ENCODE results near the gene TTLL11.

The TTLL11 gene

DNA sequence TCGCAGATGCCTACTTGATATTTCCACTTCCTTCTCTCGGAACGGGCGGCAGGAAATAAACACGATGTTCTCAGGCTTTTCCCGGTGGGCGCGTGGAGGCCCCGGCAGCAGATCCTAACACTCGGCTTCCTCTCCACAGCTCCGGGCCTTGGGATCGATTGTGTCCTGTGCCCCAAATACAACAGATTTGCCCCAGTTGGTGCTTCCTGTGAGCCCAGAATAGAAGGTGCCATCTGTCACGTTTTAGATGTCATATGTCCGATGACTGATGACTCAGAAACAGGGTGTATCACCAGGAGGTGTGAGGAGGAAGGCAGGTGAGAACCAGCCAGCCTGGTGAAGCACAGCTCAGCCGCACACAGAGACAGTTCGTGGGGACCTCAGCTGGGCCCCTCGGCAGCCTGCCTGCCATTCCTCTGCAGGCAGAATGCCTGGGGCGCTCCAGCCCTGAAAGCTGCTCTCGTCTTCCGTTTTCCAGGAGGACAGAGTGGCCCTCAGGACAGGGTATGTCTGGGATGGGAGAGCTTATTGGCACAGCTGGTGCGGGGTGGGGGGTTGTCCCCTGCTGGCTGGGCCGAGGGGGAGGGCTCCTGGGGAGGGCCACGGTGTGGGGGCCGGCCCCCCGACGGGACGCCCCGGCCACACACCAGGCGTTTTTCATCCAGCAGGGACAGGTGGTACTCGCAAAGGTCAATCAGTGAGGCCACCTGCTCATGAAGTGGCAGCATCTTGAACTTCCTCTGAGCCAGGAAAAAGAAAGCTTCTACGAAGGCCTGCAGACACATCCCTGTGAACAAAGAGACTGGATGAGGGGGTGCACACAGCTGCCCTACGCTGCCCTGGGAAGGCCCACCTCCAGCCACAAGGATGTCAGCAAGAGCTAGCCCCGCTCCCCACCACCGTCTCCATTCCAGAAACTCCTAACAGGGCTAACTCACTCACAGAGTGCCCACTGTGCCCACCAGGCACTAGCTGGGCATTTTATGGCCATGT is 270.7 kb downstream of the TTLL11 start:
- no peak overlapping the region for H3K4me3 ChIP-seq (ENCODE audit: low read length)
- no peak for TF ChIP-seq CTCF (IDR thresholded peaks at IDR 0.05; ENCODE audit: insufficient read depth, low read depth, low read length, missing control alignments)
- peak; percentile 34 for DNase-seq (ENCODE audit: low read depth)

DNA sequence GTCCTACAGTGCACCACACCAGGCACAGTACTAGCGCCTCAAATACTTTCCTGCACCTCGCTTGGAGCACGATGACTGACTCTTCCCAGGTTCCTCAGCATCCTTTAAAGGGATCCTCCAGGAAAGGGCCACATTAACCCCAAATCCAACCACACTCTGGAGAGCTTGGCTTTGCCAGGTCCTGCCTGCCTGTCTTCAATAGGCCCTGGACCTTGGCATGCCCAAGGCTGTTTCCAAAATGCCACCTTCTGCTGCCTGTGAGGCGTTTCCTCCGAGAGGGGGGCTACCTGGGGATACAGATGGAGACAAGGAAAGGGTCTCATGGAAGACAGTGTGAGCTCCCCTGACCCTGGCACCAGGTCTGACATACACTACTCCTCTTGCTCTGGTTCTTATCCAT is 271.8 kb downstream of the TTLL11 start:
- TF ChIP-seq CTCF (IDR thresholded peaks at IDR 0.05; ENCODE audit: insufficient read depth, low read depth, low read length, missing control alignments) = no peak
- no peak for DNase-seq (ENCODE audit: low read depth)
- no peak overlapping the region for H3K4me3 ChIP-seq (ENCODE audit: low read length)

- H3K4me3 ChIP-seq (ENCODE audit: low read length) = no peak overlapping the region
- TF ChIP-seq CTCF (IDR thresholded peaks at IDR 0.05; ENCODE audit: insufficient read depth, low read depth, low read length, missing control alignments) = no peak
- DNase-seq (ENCODE audit: low read depth) = no peak
Measured at GRCh38 chr9:121820286-121821005, 272.7 kb downstream of the TTLL11 start.

- H3K4me3 ChIP-seq (ENCODE audit: low read length) = no peak overlapping the region
- DNase-seq (ENCODE audit: low read depth) = peak; percentile 79
- no peak for TF ChIP-seq CTCF (IDR thresholded peaks at IDR 0.05; ENCODE audit: insufficient read depth, low read depth, low read length, missing control alignments)
Measured at GRCh38 chr9:121819428-121820231, 273.5 kb downstream of the TTLL11 start.

DNA sequence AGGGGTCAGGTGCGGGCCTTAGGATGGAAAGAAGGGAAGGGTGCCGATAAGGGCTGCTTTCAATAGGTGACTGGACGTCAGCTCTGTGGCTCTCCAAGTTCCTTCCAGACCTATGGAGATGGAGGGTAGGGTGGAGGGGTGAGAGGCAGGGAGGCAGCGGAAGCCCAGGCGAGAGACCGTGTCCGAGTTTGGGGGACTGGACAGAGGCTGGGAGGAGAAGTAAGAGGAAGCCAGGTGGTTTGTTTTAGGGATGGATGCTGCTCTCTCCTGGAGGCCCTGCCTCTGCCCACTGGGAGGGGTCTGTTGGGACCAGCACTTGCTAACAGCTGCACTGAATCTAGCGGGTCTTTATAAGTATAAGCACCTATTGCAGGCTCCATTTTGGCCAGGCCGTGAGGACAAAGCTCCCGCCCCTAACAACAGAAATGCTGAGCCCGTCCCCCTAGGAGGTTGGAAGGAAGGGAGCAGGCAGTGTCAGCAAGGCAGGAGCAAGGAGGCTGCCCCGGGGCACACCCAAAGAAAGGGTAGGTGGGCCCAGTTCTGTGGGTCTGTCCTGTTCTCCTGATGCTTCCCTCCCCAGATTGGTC is 274.2 kb downstream of the TTLL11 start:
- H3K4me3 ChIP-seq (ENCODE audit: low read length) = no peak overlapping the region
- DNase-seq (ENCODE audit: low read depth) = no peak
- TF ChIP-seq CTCF (IDR thresholded peaks at IDR 0.05; ENCODE audit: insufficient read depth, low read depth, low read length, missing control alignments) = no peak

- no peak for TF ChIP-seq CTCF (IDR thresholded peaks at IDR 0.05; ENCODE audit: insufficient read depth, low read depth, low read length, missing control alignments)
- no peak for DNase-seq (ENCODE audit: low read depth)
- H3K4me3 ChIP-seq (ENCODE audit: low read length) = no peak overlapping the region
Measured at GRCh38 chr9:121818016-121818661, 275.0 kb downstream of the TTLL11 start.
